ENCODE measurements around the gene AMT. TPM values are rescaled to one million over a fixed set of nuclear protein-coding genes. Genes with fewer than 3 reads are reported as not detected.
A peak's percentile ranks its signal among the peaks of the same experiment; 100 is the strongest.

The AMT gene
- total and polyA plus RNA-seq, 2 of the 13 experiments (the other 11 are each of a cell fraction or from before 2014, with no cell fraction given) = 35.3 to 59.0 TPM

- no peak for TF ChIP-seq STAT6 (CRISPR knock-in tag; IDR thresholded peaks at IDR 0.05; ENCODE audit: borderline replicate concordance)
- peak; percentile 72; the same call in 1 of the 2 replicates for TF ChIP-seq ZNF230 (CRISPR knock-in tag; IDR thresholded peaks at IDR 0.05)
- peak; percentile 90 for TF ChIP-seq GMEB2 (CRISPR knock-in tag; IDR thresholded peaks at IDR 0.05; ENCODE audit: low read depth)
- 0 out of 2 replicates have a peak, but pooled peaks have one; percentile 24 for TF ChIP-seq POLR2AphosphoS2 (IDR thresholded peaks at IDR 0.05; ENCODE audit: low read depth, low read length)
- no peak; the same call in 1 of the 2 replicates for TF ChIP-seq AKAP8 (CRISPR knock-in tag; IDR thresholded peaks at IDR 0.05)
- peak; percentile 25; the same call in 1 of the 2 replicates for TF ChIP-seq ZNF232 (CRISPR knock-in tag; IDR thresholded peaks at IDR 0.05; ENCODE audit: borderline replicate concordance)
- TF ChIP-seq, protein P1, sequence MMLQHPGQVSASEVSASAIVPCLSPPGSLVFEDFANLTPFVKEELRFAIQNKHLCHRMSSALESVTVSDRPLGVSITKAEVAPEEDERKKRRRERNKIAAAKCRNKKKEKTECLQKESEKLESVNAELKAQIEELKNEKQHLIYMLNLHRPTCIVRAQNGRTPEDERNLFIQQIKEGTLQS (CRISPR knock-in tag; IDR thresholded peaks at IDR 0.05) = peak; percentile 51; the same call in 1 of the 2 replicates
- TF ChIP-seq KLF16 (CRISPR knock-in tag; IDR thresholded peaks at IDR 0.05) = peak in 1 of 2 experiments; percentile 71; a peak in 2 of 4 replicates
- 0 out of 2 replicates have a peak, but pooled peaks have one; percentile 47 for TF ChIP-seq HNRNPL (IDR thresholded peaks at IDR 0.05; ENCODE audit: low read depth, low read length)
- peak; percentile 37; the same call in 1 of the 2 replicates for TF ChIP-seq ZNF839 (CRISPR knock-in tag; IDR thresholded peaks at IDR 0.05; ENCODE audit: borderline replicate concordance)
- peak; percentile 55; the same call in 1 of the 2 replicates for TF ChIP-seq NFKB2 (CRISPR knock-in tag; IDR thresholded peaks at IDR 0.05; ENCODE audit: borderline replicate concordance)
- TF ChIP-seq DRAP1 (CRISPR knock-in tag; IDR thresholded peaks at IDR 0.05) = peak; percentile 100
- TF ChIP-seq ZEB1 (IDR thresholded peaks at IDR 0.05; ENCODE audit: insufficient replicate concordance, low read depth) = peak; percentile 22
- TF ChIP-seq, protein P2, sequence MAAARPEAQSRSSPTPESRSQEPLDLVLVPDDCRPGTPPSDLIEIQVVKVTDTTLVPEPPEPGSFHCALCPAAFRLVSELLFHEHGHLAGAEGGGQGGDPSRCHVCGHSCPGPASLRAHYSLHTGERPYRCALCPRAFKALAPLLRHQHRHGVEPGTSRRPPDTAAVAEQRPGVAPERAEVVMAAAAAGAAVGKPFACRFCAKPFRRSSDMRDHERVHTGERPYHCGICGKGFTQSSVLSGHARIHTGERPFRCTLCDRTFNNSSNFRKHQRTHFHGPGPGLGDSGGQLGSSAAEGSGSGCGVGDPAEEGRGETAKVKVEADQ (CRISPR knock-in tag; IDR thresholded peaks at IDR 0.05; ENCODE audit: borderline replicate concordance) = no peak; the same call in 1 of the 2 replicates
- peak; percentile 60 for TF ChIP-seq TEAD3 (CRISPR knock-in tag; optimal IDR thresholded peaks at IDR 0.05; ENCODE audit: borderline replicate concordance)
- TF ChIP-seq ZBTB39 (CRISPR knock-in tag; IDR thresholded peaks at IDR 0.05) = peak; percentile 98
- TF ChIP-seq ZNF335 (CRISPR knock-in tag; IDR thresholded peaks at IDR 0.05) = peak; percentile 69; the same call in 1 of the 2 replicates
- peak; percentile 48; the same call in 1 of the 2 replicates for TF ChIP-seq IRF2 (CRISPR knock-in tag; IDR thresholded peaks at IDR 0.05)
- no peak for TF ChIP-seq FOXK2 (IDR thresholded peaks at IDR 0.05)
- TF ChIP-seq MED1 (CRISPR knock-in tag; IDR thresholded peaks at IDR 0.05) = peak; percentile 66
- no peak for TF ChIP-seq ZKSCAN1 (IDR thresholded peaks at IDR 0.05; ENCODE audit: low read length)
- TF ChIP-seq ZBTB38 (CRISPR knock-in tag; IDR thresholded peaks at IDR 0.05) = peak; percentile 100
Observed at GRCh38 chr3:49411968-49412631, 10.2 kb downstream of the AMT start, which contains the start of the genes RHOA and TCTA (continued).

Measured in HepG2 (cell line).